ENCODE results near the gene USHBP1.

- TF ChIP-seq, protein P1, sequence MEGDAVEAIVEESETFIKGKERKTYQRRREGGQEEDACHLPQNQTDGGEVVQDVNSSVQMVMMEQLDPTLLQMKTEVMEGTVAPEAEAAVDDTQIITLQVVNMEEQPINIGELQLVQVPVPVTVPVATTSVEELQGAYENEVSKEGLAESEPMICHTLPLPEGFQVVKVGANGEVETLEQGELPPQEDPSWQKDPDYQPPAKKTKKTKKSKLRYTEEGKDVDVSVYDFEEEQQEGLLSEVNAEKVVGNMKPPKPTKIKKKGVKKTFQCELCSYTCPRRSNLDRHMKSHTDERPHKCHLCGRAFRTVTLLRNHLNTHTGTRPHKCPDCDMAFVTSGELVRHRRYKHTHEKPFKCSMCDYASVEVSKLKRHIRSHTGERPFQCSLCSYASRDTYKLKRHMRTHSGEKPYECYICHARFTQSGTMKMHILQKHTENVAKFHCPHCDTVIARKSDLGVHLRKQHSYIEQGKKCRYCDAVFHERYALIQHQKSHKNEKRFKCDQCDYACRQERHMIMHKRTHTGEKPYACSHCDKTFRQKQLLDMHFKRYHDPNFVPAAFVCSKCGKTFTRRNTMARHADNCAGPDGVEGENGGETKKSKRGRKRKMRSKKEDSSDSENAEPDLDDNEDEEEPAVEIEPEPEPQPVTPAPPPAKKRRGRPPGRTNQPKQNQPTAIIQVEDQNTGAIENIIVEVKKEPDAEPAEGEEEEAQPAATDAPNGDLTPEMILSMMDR (IDR thresholded peaks at IDR 0.05; ENCODE audit: low read depth, low read length): no peak
- TF ChIP-seq POLR2A (IDR thresholded peaks at IDR 0.05; ENCODE audit: extremely low read depth, insufficient read length): no peak
These were observed 1.5 kb upstream of the USHBP1 start for GRCh38 chr19:17266026-17266425.

Measured in NB4 (cell line).